GM19238 (cell line): ENCODE measurements around the gene HNRNPF.
"Not testable (repeated sequence)": the region's sequence is repeated elsewhere in the genome, so short reads cannot be mapped to it uniquely, and the experiment has no call there.

Source experiments
- DNase-seq: peaks from one replicate; pipeline ENCODE4 v3.0.0; 2011; ENCODE audit warnings: low spot score; ENCODE audit not compliant: insufficient read length

Gene HNRNPF, protein sequence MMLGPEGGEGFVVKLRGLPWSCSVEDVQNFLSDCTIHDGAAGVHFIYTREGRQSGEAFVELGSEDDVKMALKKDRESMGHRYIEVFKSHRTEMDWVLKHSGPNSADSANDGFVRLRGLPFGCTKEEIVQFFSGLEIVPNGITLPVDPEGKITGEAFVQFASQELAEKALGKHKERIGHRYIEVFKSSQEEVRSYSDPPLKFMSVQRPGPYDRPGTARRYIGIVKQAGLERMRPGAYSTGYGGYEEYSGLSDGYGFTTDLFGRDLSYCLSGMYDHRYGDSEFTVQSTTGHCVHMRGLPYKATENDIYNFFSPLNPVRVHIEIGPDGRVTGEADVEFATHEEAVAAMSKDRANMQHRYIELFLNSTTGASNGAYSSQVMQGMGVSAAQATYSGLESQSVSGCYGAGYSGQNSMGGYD

DNA sequence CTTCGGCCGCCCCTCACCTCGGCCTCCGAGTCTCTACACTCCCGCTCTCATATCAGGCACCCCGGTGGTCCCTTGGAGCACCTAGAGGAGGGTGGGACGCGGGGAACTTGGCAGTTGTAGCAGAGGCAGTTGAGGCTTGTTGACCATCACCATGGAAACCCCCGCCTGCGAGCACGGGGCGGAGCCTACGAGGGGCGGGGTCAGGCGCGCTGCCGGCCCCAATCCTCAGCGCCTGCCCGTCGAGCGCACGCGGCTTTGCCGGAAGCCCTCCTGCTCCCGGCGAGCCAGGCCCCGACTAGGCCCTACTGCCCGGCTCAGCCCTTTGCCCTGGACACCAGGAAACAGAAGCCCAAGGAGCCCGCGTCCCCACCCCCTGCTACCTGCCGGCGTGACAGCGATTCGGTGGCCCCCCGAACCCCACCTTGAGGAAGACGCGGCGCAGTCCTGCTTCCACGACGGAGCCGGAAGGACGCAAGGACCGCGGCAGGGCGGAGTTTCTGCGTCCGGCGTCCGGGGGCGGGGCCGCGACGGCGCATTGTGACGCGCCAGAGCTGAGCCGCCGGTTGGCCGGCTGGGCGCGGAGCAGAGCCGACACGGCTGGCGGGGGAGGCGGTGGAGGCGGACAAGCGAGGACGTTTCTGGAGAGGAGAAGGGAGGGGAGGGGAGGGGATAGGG, at the start of gene HNRNPF:
TSS of gene HNRNPF (minus strand) at position 477 of the 675 bp plus-strand sequence. CDS start 21,302 bp downstream, outside the sequence.
- peak; percentile 80 for DNase-seq

DNA sequence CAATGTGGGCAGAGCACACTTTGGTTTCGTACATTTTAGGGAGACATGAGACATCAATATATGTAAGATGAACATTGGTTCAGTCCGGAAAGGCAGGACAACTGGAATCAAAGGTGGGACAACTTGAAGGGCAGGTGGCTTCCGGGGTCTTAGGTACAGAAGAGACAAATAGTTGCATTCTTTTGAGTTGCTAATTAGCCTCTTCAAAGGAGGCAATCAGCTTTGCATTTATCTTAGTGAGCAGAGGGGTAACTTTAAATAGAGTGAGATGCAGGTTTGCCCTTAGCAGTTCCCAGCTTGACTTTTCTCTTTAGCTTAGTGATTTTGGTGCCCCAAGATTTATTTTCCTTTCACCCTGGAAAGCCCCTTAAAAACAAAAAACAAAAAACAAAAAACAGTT, 49.2 kb upstream of the HNRNPF start:
- no peak for DNase-seq

DNA sequence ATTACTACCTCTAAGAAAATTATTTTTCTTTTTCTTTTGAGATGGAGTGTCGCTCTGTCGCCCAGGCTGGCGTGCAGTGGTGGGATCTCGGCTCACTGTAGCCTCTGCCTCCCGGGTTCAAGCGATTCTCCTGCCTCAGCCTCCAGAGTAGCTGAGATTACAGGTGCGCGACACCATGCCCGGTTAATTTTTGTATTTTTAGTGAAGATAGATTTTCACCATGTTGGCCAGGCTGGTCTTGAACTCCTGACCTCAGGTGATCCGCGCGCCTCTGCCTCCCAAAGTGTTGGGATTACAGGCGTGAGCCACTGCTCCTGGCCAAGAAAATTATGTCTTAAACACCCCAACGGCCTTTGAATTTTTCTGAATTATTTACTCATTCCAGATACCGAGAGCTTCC, 47.6 kb upstream of the HNRNPF start:
- DNase-seq = not testable (repeated sequence)

DNA sequence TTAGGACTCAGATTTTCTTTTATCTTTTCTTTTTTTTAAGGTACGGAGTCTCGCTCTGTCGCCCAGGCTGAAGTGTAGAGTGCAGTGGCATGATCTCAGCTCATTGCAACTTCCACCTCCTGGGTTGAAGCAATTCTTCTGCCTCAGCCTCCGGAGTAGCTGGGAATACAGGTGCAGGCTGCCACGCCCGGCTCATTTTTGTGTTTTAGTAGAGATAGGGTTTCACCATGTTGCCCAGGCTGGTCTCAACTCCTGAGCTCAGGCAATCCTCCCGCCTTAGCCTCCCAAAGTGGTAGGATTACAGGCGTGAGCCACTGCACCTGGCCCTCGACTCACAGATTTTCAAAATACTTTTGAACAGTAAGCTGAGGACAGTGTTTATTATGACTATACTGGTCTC, 45.0 kb upstream of the HNRNPF start:
- not testable (repeated sequence) for DNase-seq

DNA sequence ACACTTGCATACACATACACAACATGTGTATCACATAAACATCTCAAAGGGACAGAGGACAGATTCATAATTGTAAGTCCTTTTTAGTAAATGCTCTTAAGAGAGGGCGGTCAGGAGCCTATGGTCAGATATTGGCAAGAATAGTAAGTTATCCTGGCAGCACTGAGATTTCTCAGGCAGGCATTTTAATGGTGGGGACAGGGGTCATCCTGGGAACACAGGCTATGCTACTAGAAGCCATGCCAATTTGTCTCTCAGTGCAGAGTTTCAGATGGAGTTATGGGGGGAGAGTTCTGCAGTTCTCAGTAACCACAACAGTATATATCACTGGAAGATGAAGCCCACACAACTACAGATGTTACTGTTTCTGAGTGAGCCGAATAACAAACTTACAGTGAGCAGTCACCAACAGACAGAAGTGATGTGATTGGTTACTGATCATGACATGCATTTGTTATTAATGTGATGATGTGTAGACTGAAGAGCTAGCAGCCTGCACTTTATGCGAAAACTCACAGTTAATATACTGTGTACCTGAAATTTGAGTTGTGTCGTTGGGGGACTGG, 44.4 kb upstream of the HNRNPF start:
- DNase-seq = no peak

DNA sequence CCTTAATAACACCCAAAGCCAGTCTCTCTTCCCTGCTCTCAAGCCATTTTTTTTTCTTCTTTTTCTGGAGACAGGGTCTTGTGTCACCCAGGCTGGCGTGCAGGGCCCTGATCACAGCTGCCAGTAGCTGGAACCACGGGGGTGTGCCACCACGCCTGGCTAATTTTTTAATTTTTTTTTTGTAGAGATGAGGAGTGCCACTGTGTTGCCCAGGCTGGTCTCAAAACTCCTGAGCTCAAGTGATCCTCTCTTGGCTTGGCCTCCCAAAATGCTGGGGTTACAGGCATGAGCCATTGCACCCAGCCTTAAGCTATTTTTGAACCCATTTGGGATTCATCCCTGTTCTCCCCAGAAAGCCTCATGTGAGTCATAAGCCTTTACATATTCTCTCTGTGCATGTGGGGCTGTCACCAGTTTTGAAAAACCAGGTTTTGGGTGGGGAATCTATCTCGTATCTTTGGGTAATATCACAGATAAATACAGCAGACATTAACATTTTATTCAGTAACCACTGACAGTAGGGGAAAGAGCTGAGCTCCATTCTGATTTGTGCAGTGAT, 43.4 kb upstream of the HNRNPF start:
- no peak for DNase-seq

DNA sequence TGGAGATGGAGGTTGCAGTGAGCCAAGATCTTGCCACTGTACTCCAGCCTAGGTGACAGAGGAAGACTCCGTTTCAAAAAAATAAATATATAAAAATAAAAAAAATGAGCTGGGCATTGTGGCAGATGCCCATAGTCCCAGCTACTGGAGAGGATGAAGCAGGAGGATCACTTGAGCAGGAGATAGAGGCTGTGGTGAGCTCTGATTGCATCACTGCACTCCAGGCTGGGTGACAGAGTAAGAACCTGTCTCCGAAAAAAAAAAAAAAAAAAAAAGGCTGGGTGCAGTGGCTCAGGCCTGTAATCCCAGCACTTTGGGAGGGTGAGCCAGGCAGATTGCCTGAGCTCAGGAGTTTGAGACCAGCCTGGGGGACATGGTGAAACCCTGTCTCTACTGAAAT, 39.8 kb upstream of the HNRNPF start:
- DNase-seq = no peak

DNA sequence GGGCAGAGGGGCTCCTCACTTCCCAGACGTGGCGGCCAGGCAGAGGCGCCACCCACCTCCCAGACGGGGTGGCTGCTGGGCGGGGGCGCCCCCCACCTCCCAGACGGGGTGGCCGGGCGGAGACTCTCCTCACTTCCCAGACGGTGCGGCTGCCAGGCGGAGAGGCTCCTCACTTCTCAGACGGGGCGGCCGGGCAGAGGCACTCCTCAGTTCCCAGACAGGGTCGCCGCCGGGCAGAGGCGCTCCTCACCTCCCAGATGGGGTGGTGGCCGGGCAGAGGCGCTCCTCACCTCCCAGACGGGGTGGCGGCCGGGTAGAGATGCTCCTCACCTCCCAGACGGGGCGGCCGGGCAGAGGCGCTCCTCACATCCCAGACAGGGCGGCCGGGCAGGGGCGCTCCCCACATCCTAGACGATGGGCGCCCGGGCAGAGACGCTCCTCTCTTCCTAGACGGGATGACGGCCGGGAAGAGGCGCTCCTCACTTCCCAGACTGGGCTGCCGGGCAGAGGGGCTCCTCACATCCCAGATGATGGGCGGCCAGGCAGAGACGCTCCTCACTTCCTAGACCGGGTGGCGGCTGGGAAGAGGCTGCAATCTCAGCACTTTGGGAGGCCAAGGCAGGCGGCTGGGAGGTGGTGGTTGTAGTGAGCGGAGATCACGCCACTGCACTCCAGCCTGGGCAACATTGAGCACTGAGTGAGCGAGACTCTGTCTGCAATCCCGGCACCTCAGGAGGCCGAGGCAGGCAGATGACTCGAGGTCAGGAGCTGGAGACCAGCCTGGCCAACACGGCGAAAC, 37.4 kb upstream of the HNRNPF start:
- not testable (repeated sequence) for DNase-seq

DNA sequence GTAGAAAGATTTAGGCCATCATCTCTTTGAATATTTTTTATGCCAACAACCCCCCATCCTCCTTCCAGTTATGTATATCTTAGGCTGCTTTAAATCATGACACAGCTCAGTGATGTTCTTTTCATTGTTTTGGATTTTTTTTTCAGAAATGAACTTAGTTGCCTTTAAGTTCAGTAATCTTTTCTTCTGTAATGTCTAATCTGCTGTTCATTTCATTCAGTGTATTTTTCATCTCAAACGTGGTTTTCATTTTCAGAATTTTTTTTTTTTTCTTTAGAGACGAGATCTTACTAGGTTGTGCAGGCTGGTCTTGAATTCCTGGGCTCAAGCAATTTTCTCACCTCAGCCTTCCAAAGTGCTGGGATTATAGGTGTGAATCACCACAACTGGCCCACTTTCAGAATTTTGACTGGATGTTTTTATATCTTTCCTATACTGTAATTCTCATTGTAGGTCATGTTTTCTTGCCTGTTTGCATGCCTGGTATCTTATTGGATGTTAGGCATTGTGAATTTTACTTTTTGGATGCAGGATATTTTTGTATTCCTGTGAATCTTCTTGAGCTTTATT, 36.0 kb upstream of the HNRNPF start:
- no peak for DNase-seq

DNA sequence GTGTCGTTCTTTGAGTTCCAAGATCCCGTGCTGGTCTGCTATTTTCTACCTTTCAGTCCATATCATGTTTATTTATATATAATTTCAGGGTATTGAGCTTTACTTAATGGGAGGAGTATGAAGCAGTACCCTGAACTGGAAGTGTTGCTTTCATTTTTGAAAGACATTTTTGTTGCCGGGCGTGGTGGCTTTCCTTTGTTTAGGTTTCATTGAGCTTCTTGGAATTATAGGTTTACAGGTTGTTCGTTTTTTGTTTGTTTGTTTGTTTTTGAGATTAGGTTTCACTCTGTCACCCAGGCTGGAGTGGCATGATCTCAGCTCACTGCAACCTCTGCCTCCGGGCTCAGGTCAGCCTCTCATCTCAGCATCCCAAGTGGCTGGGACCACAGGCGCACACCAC, 35.3 kb upstream of the HNRNPF start:
- no peak for DNase-seq

DNA sequence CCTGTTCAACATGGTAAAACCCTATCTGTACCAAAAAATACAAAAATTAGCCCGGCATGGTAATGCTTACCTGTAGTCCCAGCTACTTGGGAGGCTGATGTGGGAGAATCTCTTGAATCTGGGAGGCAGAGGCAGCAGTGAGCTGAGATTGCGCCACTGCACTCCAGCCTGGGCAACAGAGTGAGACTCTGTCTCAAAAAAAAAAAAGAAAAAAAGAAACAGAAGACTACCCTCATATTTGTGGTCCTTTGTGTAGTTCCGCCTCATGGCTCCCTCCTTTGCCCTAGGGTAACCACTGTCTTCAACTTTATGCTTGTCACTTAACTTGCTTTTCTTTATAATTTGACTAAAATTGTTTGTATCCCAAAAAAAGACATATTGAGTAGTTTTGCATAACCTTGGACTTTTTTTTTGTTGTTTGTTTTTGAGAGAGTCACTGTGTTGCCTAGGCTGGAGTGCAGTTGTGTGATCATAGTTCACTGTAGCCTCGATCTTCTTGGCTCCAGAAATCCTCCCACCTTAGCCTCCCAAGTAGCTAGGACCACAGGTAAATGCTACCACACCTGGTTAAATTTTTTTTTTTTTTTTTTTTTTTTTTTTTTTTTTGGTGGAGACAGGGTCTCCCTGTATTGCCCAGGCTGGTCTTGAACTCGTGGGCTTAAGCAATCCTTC, 31.6 kb upstream of the HNRNPF start:
- no peak for DNase-seq

DNA sequence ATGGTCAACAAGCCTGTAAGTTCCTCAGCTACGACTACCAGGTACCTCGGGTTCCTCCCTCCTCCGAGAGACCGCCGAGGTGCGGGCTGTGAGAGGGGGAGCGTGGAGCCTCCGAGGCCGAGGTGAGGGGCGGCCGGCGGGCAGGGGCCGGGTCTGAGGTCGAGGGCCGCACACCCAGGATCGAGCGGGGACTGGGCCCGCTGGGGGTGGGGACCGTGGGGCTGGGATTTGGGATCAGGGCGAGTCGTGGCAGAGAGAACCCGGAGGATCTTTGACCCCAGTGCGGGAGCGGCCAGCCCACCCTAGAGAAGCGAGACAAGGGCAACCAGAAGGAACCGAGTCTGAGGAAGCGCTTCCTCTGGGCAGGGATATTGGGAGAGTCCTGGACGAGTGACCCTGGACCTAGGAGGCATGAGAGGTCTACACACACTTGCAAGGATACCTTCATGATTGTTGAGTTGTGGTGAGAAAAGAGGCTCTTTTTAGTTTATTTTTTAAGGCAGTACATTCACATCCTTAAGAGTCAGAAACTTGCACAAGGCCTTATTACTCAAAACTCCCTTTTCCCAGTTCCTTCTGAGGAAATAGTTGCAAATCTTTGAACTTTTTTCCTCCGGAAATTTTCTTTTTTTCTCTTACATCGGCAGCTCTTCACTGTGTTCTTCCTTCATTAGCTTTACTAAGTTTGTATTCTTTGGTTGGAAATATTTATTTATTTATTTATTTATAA, 28.3 kb upstream of the HNRNPF start:
- no peak for DNase-seq

DNA sequence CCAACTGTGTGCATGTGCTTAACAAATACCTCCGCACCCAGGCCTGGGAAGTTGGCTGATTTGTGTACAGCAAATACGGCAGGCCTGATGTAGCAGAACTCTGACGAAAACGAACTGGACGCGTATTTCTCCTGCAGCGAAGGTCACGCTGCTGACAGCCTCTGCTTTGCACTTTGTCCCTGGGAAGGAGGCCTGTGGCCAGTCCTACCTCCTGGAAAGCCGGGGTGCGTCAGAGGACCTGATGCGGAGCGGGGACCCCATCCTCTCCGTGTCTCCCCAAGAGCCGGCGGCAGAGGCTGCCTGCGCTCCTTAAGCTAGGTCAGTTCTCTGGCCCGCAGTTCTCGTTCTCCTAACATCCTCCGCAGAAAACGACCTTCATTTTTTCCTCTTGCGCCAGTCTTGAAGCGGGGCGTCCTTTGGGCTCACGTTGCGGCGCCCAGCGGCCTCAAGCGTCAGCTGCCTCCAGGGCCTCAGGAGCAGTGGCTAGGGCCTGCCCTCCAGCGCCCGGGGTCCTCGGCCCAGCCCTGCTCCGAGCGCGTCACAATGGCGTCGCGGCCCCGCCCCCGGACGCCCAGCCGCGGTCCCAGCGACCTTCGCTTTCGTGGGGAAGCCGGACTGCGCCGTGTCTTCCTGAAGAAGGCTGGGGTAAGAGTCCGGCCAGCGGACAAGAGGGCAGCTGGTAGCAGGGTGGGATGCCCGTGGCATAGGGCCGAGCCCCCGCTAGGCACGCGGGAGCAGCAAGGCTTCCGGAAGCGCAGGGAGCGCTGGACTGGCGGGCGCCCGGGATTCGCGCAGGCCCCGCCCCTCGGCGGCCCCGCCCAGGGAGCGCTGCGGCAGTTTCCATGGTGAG, 27.5 kb upstream of the HNRNPF start, which contains the start of gene ZNF487:
TSS of gene ZNF487 (plus strand) at position 821 of the 850 bp plus-strand sequence. CDS start 38,703 bp downstream, outside the sequence.
- DNase-seq = peak; percentile 93

DNA sequence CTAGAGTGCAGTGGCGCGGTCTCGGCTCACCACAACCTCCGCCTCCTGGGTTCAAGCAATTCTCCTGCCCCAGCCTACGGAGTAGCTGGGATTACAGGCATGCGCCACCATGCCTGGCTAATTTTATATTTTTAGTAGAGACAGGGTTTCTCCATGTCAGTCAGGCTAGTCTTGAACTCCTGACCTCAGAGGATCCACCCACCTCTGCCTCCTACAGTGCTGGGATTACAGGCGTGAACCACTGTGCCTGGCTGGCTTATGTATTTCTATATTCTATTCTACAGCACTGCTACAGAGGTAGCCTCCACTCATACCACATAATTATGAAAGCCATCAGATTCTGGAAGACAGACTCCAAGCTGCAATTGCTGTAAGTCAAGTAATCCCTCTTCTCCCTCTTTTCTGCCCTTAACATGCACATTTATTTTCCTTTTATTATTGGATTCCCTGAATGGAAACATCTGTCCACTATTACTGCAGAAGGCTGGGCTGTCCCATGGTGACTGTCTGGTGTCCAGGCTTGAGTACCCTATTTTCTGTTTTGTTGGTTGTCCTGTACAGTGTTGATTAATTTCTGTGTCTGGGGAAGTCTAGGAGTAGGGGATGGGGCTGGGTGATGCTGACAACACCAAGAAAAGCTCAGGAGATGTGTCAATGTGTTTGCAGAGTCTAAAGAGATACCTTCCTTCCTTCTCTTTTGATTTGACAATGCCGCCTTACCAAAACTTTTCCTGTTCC, 22.1 kb upstream of the HNRNPF start:
- DNase-seq = no peak

DNA sequence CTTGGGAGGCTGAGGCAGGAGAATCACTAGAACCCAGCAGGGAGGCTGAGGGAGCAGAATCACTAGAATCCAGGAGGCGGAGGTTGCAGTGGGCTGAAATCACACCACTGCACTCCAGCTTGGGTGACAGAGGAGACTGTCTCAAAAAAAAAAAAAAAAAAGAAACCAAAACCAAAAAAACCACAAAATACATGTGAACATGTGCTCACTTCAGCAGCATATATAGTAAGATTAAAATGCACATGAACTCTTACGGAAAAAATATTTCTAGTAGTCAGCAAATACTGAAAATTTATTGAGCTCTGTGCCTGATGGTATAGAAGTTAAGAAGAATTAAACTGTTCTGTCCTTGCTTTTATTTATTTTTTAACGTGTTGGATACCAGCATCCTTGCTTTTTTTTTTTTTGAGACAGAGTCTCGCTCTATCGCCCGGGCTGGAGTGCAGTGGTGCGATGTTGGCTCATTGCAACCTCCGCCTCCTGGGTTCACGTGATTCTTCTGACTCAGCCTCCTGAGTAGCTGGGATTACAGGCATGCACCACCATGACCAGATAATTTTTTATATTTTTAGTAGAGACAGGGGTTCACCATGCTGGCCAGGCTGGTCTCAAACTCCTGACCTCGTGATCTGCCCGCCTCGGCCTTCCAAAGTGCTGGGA, 18.3 kb upstream of the HNRNPF start:
- DNase-seq = no peak

DNA sequence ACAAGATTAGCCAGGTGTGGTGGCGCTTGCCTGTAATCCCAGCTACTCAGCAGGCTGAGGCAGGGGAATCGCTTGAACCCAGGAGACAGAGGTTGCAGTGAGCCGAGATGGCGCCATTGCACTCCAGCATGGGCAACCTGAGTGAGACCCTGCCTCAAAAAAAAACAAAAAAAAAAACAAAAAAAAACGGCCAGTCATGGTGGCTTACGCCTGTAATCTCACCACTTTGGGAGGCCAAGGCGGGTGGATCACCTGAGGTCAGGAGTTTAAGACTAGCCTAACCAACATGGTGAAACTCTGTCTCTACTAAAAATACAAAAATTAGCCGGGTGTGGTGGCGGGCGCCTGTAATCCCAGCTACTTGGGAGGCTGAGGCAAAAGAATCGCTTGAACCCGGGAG, 17.5 kb upstream of the HNRNPF start:
- DNase-seq = not testable (repeated sequence)

DNA sequence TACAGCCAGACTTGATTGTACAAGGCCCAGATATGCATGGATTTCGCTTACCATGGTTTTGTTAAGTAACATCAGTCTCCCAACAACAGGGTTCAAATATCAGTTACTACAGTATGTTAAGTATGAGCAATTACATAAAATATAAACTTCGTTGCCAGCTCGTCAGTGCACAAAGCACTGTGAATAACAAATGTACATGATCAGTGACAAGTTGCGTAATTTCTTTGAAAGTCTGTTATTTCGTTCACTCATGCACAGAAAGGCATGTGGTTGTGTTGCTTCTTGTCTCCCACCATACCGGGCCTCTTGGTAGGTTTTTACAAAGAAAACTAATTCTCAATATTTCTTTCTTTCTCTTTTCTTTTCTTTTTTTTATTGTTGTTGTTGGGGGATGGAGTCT, 15.4 kb upstream of the HNRNPF start:
- no peak for DNase-seq
